RWPE1 (cell line): Measurements from ENCODE around the gene TAF6L.
A peak's percentile ranks its signal among the peaks of the same experiment; 100 is the strongest.

Source experiments
- CTCF ChIA-PET: fragments of 350-600 bp; sonication (Branson Sonifier 250); formaldehyde crosslinking; extraction: SDS; loops from one replicate; lab custom pipeline; 2021; lab: Yijun Ruan, JAX
- POLR2A ChIA-PET: fragments of 400-600 bp; formaldehyde crosslinking; extraction: SDS; loops from one replicate; lab custom pipeline; 2020; ENCODE audit warnings: antibody characterized with exemption; ENCODE audit not compliant: low non-redundant PET; lab: Yijun Ruan, JAX
- DNase-seq: peaks from one replicate; pipeline ENCODE4 v3.0.0; 2012; ENCODE audit warnings: low spot score
- H3K27ac ChIP-seq: fragments of 450-650 bp; 2 replicates; pipeline ENCODE4 v1.5.1; 2017
- CTCF ChIP-seq: fragments of 450-650 bp; conservative IDR thresholded peaks from 2 replicates; pipeline ENCODE4 v1.5.1; 2017; ENCODE audit warnings: low read depth, mild to moderate bottlenecking

The TAF6L gene

GRCh38 chr11:62789576-62789975 is 18.4 kb downstream of the TAF6L start:
- ChIA-PET POLR2A (no interaction called here), CTCF (no interaction called here)
- TF ChIP-seq CTCF = no peak
- DNase-seq = no peak
- peak overlapping the region; percentile 99 for H3K27ac ChIP-seq

- peak within 1 kb of the TSS; percentile 99 for H3K27ac ChIP-seq
- TF ChIP-seq CTCF = no peak
- ChIA-PET CTCF (interaction anchor here (0.6 to 0.7 kb wide), 2 partner anchors 74 to 75 kb away, joined by 3 to 4 read pairs; no protein-coding TSS in a partner anchor), POLR2A (no interaction called here)
- peak; percentile 82 for DNase-seq
These were observed 20.5 kb downstream of the TAF6L start, which contains the start of gene TMEM223 for GRCh38 chr11:62791501-62792201. TSS of gene TMEM223 (minus strand) at chr11:62792006. CDS start at chr11:62791994, 12 bp downstream.

GRCh38 chr11:62792202-62792575 is 21.0 kb downstream of the TAF6L start:
- ChIA-PET POLR2A (no interaction called here), CTCF (interaction anchor here (0.7 kb wide), 1 partner anchor 75 kb away, joined by 4 read pairs; no protein-coding TSS in a partner anchor)
- peak overlapping the region; percentile 99 for H3K27ac ChIP-seq
- TF ChIP-seq CTCF = no peak
- no peak for DNase-seq

GRCh38 chr11:62794201-62794775 is 23.1 kb downstream of the TAF6L start:
- no peak for DNase-seq
- H3K27ac ChIP-seq = peak overlapping the region; percentile 28; the same call in 1 of the 2 replicates
- ChIA-PET POLR2A (no interaction called here), CTCF (interaction anchor here (1.5 kb wide), 1 partner anchor 8 kb away, joined by 5 read pairs; no protein-coding TSS in a partner anchor)
- TF ChIP-seq CTCF = no peak

GRCh38 chr11:62796281-62796680 is 25.1 kb downstream of the TAF6L start:
- ChIA-PET POLR2A (no interaction called here), CTCF (no interaction called here)
- TF ChIP-seq CTCF = no peak
- DNase-seq = no peak
- H3K27ac ChIP-seq = peak overlapping the region; percentile 18

GRCh38 chr11:62799486-62799885 is 28.3 kb downstream of the TAF6L start:
- POLR2A ChIA-PET = no interaction called here
- DNase-seq = no peak
- TF ChIP-seq CTCF = no peak
- peak overlapping the region; percentile 36 for H3K27ac ChIP-seq
- CTCF ChIA-PET = interaction anchor here (0.7 to 1.1 kb wide), 2 partner anchors 13 to 82 kb away, joined by 3 to 5 read pairs; partner anchors contain the start of gene SLC3A2
